ENCODE data around the gene RBM20.

GRCh38 chr10:110757586-110757985 is 113.5 kb downstream of the RBM20 start:
- TF ChIP-seq CTCF (IDR thresholded peaks at IDR 0.05) (no peak), POLR2A (IDR thresholded peaks at IDR 0.05) (no peak)

Measured in thyroid gland (tissue), 4 donors.